Measurements from ENCODE around the gene PDF.
A peak's percentile ranks its signal among the peaks of the same experiment; 100 is the strongest.
"Not testable (repeated sequence)": the region's sequence is repeated elsewhere in the genome, so short reads cannot be mapped to it uniquely, and the experiment has no call there.

The PDF gene

DNA sequence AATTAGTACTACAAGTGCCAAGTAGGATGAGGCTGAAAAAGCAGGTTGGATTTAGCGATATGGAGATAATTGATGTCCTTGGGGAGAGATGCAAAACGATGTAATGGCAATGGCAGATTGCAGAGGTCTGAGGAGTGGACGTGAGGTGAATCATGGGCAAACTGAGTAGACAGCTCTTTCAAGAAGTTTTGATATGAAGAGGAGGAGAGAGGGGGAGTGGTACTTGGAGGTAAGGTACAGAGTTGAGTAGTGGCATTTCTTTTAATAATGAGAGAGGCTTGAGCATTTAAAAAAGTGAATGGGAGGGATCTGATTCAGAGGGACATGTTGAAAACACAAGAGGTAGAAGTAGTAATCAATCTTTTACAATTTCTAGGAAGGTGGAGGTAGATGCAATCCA is 37.0 kb downstream of the PDF start:
- Histone ChIP-seq H3K9ac (no peak overlapping the region), H2AFZ (ENCODE audit: low read depth) (no peak overlapping the region), H4K20me1 (ENCODE audit: insufficient read depth) (no peaks in the 10 kb centered on the region), H3K79me2 (ENCODE audit: insufficient read depth, low read depth) (no peaks in the 10 kb centered on the region), H3K27ac (no peak overlapping the region), H3K4me1 (ENCODE audit: low read depth, poor library complexity, severe bottlenecking) (no peaks in the 10 kb centered on the region), H3K4me3 (IDR thresholded peaks at IDR 0.05; ENCODE audit: insufficient read depth, low read depth, low read length) (no peak overlapping the region), H3K36me3 (ENCODE audit: insufficient read depth) (no peaks in the 10 kb centered on the region), H3K27me3 (ENCODE audit: insufficient read depth, low read depth) (no peaks in the 10 kb centered on the region), H3K4me2 (no peak overlapping the region)
- TF ChIP-seq, protein P1, sequence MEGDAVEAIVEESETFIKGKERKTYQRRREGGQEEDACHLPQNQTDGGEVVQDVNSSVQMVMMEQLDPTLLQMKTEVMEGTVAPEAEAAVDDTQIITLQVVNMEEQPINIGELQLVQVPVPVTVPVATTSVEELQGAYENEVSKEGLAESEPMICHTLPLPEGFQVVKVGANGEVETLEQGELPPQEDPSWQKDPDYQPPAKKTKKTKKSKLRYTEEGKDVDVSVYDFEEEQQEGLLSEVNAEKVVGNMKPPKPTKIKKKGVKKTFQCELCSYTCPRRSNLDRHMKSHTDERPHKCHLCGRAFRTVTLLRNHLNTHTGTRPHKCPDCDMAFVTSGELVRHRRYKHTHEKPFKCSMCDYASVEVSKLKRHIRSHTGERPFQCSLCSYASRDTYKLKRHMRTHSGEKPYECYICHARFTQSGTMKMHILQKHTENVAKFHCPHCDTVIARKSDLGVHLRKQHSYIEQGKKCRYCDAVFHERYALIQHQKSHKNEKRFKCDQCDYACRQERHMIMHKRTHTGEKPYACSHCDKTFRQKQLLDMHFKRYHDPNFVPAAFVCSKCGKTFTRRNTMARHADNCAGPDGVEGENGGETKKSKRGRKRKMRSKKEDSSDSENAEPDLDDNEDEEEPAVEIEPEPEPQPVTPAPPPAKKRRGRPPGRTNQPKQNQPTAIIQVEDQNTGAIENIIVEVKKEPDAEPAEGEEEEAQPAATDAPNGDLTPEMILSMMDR (conservative IDR thresholded peaks at IDR 0.05; ENCODE audit: low read depth, low read length): no peak

DNA sequence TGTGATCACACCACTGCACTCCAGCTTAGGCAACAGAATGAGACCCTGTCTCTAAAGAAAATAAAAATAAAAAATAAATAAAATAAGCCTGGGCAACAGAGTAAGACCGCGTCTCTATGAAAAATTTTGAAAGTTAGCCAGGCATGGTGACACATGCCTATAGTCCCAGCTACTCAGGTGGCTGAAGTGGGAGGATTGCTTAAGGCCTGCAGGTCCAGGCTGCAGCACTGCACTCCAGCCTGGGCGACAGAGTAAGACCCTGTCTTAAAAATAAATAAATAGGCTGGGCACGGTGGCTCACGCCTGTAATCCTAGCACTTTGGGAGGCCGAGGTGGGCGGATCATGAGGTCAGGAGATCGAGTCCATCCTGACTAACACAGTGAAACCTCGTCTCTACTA is 38.7 kb downstream of the PDF start:
- H2AFZ ChIP-seq (ENCODE audit: low read depth); H3K36me3 ChIP-seq (ENCODE audit: insufficient read depth); H3K27ac ChIP-seq; H4K20me1 ChIP-seq (ENCODE audit: insufficient read depth); H3K79me2 ChIP-seq (ENCODE audit: insufficient read depth, low read depth); H3K27me3 ChIP-seq (ENCODE audit: insufficient read depth, low read depth); H3K9ac ChIP-seq; H3K4me2 ChIP-seq; H3K4me1 ChIP-seq (ENCODE audit: low read depth, poor library complexity, severe bottlenecking); H3K4me3 ChIP-seq (IDR thresholded peaks at IDR 0.05; ENCODE audit: insufficient read depth, low read depth, low read length): not testable (repeated sequence)

DNA sequence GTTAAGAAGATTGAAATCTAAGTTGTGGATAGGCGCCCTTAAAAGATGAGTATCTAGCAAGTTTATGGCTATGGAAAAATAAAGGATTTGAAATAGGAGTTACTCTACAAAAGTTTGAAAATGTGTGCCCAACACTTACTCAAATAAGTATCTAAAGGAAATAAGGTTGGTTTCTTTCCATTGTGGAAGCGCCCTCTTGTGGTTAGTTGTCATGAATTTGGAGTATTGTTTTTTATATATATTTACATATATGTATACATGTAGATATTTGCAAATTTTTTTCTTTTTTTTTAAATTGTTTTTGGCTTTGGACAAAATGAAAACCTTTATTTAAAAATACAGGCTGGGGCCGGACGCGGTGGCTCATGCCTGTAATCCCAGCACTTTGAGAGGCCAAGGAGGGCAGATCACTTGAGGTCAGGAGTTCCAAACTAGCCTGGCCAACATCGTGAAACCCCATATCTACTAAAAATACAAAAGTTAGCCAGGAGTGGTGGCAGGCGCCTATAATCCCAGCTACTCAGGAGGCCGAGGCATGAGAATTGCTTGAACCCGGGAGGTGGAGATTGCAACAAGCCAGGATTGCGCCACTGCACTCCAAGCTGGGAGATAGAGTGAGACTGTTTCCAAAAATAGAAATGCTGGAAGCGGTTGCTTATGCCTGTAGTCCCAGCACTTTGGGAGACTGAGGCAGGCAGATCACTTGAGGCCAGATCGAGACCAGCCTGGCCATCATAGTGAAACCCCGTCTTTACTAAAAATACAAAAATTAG is 43.3 kb downstream of the PDF start:
- Histone ChIP-seq H3K79me2 (ENCODE audit: insufficient read depth, low read depth) (no peaks in the 10 kb centered on the region), H4K20me1 (ENCODE audit: insufficient read depth) (no peaks in the 10 kb centered on the region), H2AFZ (ENCODE audit: low read depth) (no peak overlapping the region), H3K27ac (no peak overlapping the region), H3K27me3 (ENCODE audit: insufficient read depth, low read depth) (no peaks in the 10 kb centered on the region), H3K4me1 (ENCODE audit: low read depth, poor library complexity, severe bottlenecking) (peaks cover 7% of the 10 kb centered on the region), H3K4me2 (no peak overlapping the region), H3K9ac (no peak overlapping the region), H3K36me3 (ENCODE audit: insufficient read depth) (no peaks in the 10 kb centered on the region), H3K4me3 (IDR thresholded peaks at IDR 0.05; ENCODE audit: insufficient read depth, low read depth, low read length) (no peak overlapping the region)
- TF ChIP-seq, protein P1 (conservative IDR thresholded peaks at IDR 0.05; ENCODE audit: low read depth, low read length): peak; percentile 81

DNA sequence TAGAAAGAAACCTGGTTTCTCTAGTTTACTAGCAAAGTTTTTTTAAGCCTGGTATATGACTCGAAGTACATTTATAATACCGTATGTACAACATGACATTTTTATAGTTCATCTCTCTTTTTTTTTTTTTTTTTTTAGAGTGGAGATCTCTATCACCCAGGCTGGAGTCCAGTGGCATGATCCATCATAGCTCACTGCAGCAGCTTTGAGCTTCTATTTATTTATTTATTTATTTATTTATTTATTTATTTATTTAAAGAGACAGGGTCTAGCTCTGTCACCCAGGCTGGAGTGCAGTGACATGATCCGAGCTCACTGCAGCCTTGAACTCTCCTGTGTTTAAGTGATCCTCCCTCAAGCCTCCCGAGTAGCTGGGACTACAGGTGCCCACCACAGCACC is 45.1 kb downstream of the PDF start:
- Histone ChIP-seq H3K27me3 (ENCODE audit: insufficient read depth, low read depth) (no peaks in the 10 kb centered on the region), H3K4me3 (IDR thresholded peaks at IDR 0.05; ENCODE audit: insufficient read depth, low read depth, low read length) (no peak overlapping the region), H2AFZ (ENCODE audit: low read depth) (no peak overlapping the region), H3K79me2 (ENCODE audit: insufficient read depth, low read depth) (no peaks in the 10 kb centered on the region), H3K9ac (no peak overlapping the region), H3K4me2 (no peak overlapping the region), H3K27ac (no peak overlapping the region), H4K20me1 (ENCODE audit: insufficient read depth) (no peaks in the 10 kb centered on the region), H3K4me1 (ENCODE audit: low read depth, poor library complexity, severe bottlenecking) (peaks cover 7% of the 10 kb centered on the region), H3K36me3 (ENCODE audit: insufficient read depth) (no peaks in the 10 kb centered on the region)
- TF ChIP-seq, protein P1 (conservative IDR thresholded peaks at IDR 0.05; ENCODE audit: low read depth, low read length): no peak

DNA sequence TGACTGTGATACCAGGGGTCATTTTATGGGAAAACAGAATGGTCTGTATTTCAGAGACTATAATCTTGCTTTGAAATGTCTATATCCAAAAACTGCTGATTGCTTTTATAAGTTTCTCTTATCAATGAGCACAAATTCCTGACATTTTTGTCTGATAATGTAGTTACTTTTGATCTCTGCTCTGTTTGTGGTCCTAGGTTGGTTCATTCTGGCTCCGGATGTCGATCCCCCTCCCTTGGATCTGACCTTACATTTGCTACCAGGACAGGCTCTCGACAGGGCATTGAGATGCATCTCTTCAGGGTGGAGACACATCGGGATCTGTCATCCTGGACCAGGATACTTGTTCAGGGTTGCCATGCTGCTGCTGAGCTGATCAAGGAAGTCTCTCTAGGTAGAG is 46.5 kb downstream of the PDF start:
- no peak overlapping the region for H2AFZ ChIP-seq (ENCODE audit: low read depth)

More for the DNA sequence above, 46.5 kb downstream of the PDF start:
- no peaks in the 10 kb centered on the region for H3K79me2 ChIP-seq (ENCODE audit: insufficient read depth, low read depth)
- no peak overlapping the region for H3K4me3 ChIP-seq (IDR thresholded peaks at IDR 0.05; ENCODE audit: insufficient read depth, low read depth, low read length)
- TF ChIP-seq, protein P1 (conservative IDR thresholded peaks at IDR 0.05; ENCODE audit: low read depth, low read length): no peak
- H3K27ac ChIP-seq: no peak overlapping the region
- H3K4me2 ChIP-seq: no peak overlapping the region
- H4K20me1 ChIP-seq (ENCODE audit: insufficient read depth): no peaks in the 10 kb centered on the region
- no peaks in the 10 kb centered on the region for H3K36me3 ChIP-seq (ENCODE audit: insufficient read depth)
- H3K9ac ChIP-seq: no peak overlapping the region
- no peaks in the 10 kb centered on the region for H3K27me3 ChIP-seq (ENCODE audit: insufficient read depth, low read depth)
- H3K4me1 ChIP-seq (ENCODE audit: low read depth, poor library complexity, severe bottlenecking): peaks cover 7% of the 10 kb centered on the region
